GM12878 (cell line): ENCODE data around the gene RHNO1. TPM values are rescaled to one million over a fixed set of nuclear protein-coding genes. Genes with fewer than 3 reads are reported as not detected.

Experiments
- ATAC-seq: fragments of 200-7000 bp; cut with Tn5 transposase; 3 replicates; pipeline ENCODE4 v1.9.1; 2020; ENCODE audit warnings: mild to moderate bottlenecking, moderate library complexity
- BruUV-seq: library from RNA; stranded (reverse); fragments of 400-500 nt; replicated peaks from 2 replicates; lab custom pipeline; 2021; lab: Mats Ljungman, UMichigan
- CTCF ChIA-PET: fragments of 300-600 bp; sonication (Branson Sonifier 250); formaldehyde crosslinking; extraction: SDS; loops from one replicate; lab custom pipeline; 2021; ENCODE audit warnings: inconsistent platforms; lab: Yijun Ruan, JAX
- POLR2A ChIA-PET: fragments of 350-600 bp; formaldehyde crosslinking; extraction: SDS; loops from one replicate; lab custom pipeline; 2021; ENCODE audit warnings: inconsistent platforms; lab: Charles Lee
- RAD21 ChIA-PET: fragments of 300-600 bp; sonication (Branson Sonifier 250); formaldehyde crosslinking; loops from one replicate; lab custom pipeline; 2023; ENCODE audit warnings: antibody characterized with exemption; ENCODE audit not compliant: unreplicated experiment; lab: Charles Lee
- SMC1A ChIA-PET: fragments of 300-600 bp; sonication (Branson Sonifier 250); formaldehyde crosslinking; loops from one replicate; lab custom pipeline; 2023; ENCODE audit not compliant: unreplicated experiment, uncharacterized antibody; lab: Charles Lee
- DNase-seq: peaks from one replicate; pipeline ENCODE4 v3.0.0-alpha.2; 2011; ENCODE audit warnings: low read depth, low spot score
- FAIRE-seq: peaks from 3 replicates; lab custom pipeline; 2011; peaks lifted over from hg19 to GRCh38; lab: Jason Lieb, UNC
- H2AFZ ChIP-seq: 2 replicates; pipeline ENCODE4 v1.6.0; 2011; ENCODE audit warnings: low read depth, low read length, control low read depth; ENCODE audit not compliant: control insufficient read depth
- H3K27ac ChIP-seq: 2 replicates; pipeline ENCODE4 v1.5.1; 2011; ENCODE audit warnings: control low read depth; ENCODE audit not compliant: control insufficient read depth, insufficient read depth
- H3K27me3 ChIP-seq, 2 experiments: replicated peaks in 1 of 2; 2 replicates each; pipeline versions ENCODE4 v1.6.0 to v1.6.1; 2011; ENCODE audit warnings: low read length in 1 of 2; ENCODE audit not compliant: control insufficient read depth in 2 of 2, insufficient read depth in 2 of 2
- H3K36me3 ChIP-seq, 2 experiments: 2 replicates each; pipeline ENCODE4 v1.5.1; 2011; ENCODE audit warnings: low read length in 1 of 2; ENCODE audit not compliant: control insufficient read depth in 2 of 2, insufficient read depth in 2 of 2
- H3K4me1 ChIP-seq: 2 replicates; pipeline ENCODE4 v1.6.1; 2011; ENCODE audit warnings: mild to moderate bottlenecking, low read length, moderate library complexity, mixed read lengths; ENCODE audit not compliant: control insufficient read depth, insufficient read depth
- H3K4me2 ChIP-seq: 2 replicates; pipeline ENCODE4 v1.6.0; 2011; ENCODE audit warnings: control low read depth; ENCODE audit not compliant: control insufficient read depth, insufficient read depth
- H3K4me3 ChIP-seq: fragments of 200-600 bp; sonication (generic); 2 replicates; pipeline ENCODE4 v1.5.1; 2016
- H3K79me2 ChIP-seq: 2 replicates; pipeline ENCODE4 v1.6.0; 2011; ENCODE audit warnings: low read length; ENCODE audit not compliant: control insufficient read depth, insufficient read depth
- H3K9ac ChIP-seq: 2 replicates; pipeline ENCODE4 v1.8.0; 2011; ENCODE audit warnings: low read length, control low read depth, mixed read lengths; ENCODE audit not compliant: control insufficient read depth, insufficient read depth
- H3K9me3 ChIP-seq: replicated peaks from 3 replicates; pipeline ENCODE4 v1.5.1; 2011; ENCODE audit warnings: mild to moderate bottlenecking, low read length; ENCODE audit not compliant: control insufficient read depth, insufficient read depth
- H4K20me1 ChIP-seq: 2 replicates; pipeline ENCODE4 v1.6.0; 2011; ENCODE audit not compliant: control insufficient read depth, insufficient read depth
- ATF7 ChIP-seq: fragments of 450-650 bp; IDR thresholded peaks from 2 replicates; pipeline ENCODE4 v1.6.1; 2016; ENCODE audit warnings: low read depth, mild to moderate bottlenecking
- CBX5 ChIP-seq: sonication (generic); IDR thresholded peaks from 2 replicates; pipeline ENCODE4 v1.6.1; 2016; ENCODE audit warnings: low read depth, moderate library complexity, mild to moderate bottlenecking, inconsistent platforms
- IKZF1 ChIP-seq: fragments of 450-650 bp; conservative IDR thresholded peaks from 2 replicates; pipeline ENCODE4 v1.6.1; 2017; ENCODE audit warnings: antibody characterized with exemption, mild to moderate bottlenecking
- POLR2A ChIP-seq: IDR thresholded peaks from 2 replicates; pipeline ENCODE4 v1.6.1; 2011; ENCODE audit warnings: low read depth, mild to moderate bottlenecking, low read length
- WRNIP1 ChIP-seq: IDR thresholded peaks from 2 replicates; pipeline ENCODE4 v1.6.1; 2011; ENCODE audit warnings: low read depth, low read length, improper control_type of control experiment, borderline replicate concordance
- WGBS: methylation state at CpG from one replicate; pipeline ENCODE4 v1.1.6; 2016; ENCODE audit warnings: low lambda C conversion rate; ENCODE audit not compliant: insufficient replicate concordance, insufficient coverage; ENCODE audit errors: missing lambda C conversion rate; 5-methylcytosine and 5-hydroxymethylcytosine counted together
- in situ Hi-C: fragments of 300-500 bp; cut with MboI; formaldehyde crosslinking; loops from 9 replicates; pipeline ENCODE4 v1.14.3; 2018; ENCODE audit warnings: mixed read lengths
- intact Hi-C: fragments of 100-400 bp; cut with micrococcal nuclease; formaldehyde crosslinking; loops from one replicate; pipeline ENCODE4 v1.14.2; 2022; ENCODE audit not compliant: unreplicated experiment
- polyA plus RNA-seq, 11 experiments: library from polyadenylated mRNA; depleted of rRNA in 4 of 11; unstranded in 6 of 11; stranded (reverse) in 5 of 11; fragments of >200 nt; fragmentation: Nextera tagmentation in 4 of 11; fragmentation: Illumina TruSeq in 1 of 11; extraction: Ambion mirVana in 4 of 11; extraction: Trizol in 1 of 11; gene quantifications; 1 replicate in 1 of 11; 2 replicates in 10 of 11; pipeline versions ENCODE4 v1.2.1 to v1.2.3, GENCODE V29; 2011 to 2016; ENCODE audit warnings: inconsistent platforms in 2 of 11, missing spikeins in 2 of 11, low read depth in 1 of 11
- total RNA-seq, 4 experiments: library from RNA; depleted of rRNA in 3 of 4; stranded (reverse); fragments of >200 nt in 3 of 4; fragmentation: Illumina TruSeq in 1 of 4; extraction: Trizol in 1 of 4; gene quantifications; 2 replicates each; pipeline versions ENCODE4 v1.2.1 to v1.2.3, GENCODE V29; 2013 to 2021
- TF ChIP-seq, protein P1 (sequence below): fragments of 450-650 bp; IDR thresholded peaks from 2 replicates; pipeline ENCODE4 v1.6.1; 2016; ENCODE audit warnings: mild to moderate bottlenecking
- TF ChIP-seq, protein P2 (sequence below): IDR thresholded peaks from 2 replicates; pipeline ENCODE4 v1.6.1; 2012; ENCODE audit warnings: low read depth, low read length, improper control_type of control experiment

RHNO1 gene
- total and polyA plus RNA-seq, 10 of the 15 experiments (the other 5 are each of a cell fraction or from before 2014, with no cell fraction given): 27.9 to 91.6 (median 49.3) TPM

DNA sequence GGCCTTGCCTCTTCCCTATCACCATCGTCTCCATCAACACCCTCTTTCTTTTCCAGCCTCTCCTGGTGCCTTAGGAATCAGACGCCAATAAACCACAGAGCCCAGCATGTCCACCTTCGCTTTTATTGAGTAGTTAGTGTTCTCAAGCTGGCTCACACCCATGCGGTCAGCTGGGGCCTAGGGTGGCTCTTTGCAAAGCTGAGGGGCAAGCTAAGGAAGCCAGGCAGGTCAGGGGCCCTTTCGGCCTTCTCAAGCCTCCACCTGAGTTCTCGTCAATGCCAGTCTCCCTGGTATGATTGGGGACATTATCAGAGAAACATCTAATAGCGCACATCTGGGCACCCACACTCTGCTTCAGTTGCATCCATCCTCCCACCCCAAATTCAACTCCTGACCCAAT, 19.4 kb upstream of the RHNO1 start:
- Histone ChIP-seq H4K20me1 (no peaks in the 10 kb centered on the region), H3K79me2 (no peaks in the 10 kb centered on the region), H3K4me1 (no peaks in the 10 kb centered on the region), H3K4me3 (no peak overlapping the region), H3K9me3 (no peaks in the 10 kb centered on the region), H3K4me2 (no peak overlapping the region), H3K27ac (no peak overlapping the region), H3K9ac (no peak overlapping the region), H2AFZ (no peak overlapping the region)
- WGBS: 76% methylated on average over 7 of the region's 7 CpGs
- BruUV-seq: no TSS peak
- DNase-seq (no peak), ATAC-seq (no peak), FAIRE-seq (no peak)
- SMC1A ChIA-PET: interaction anchor here (1.6 kb wide), 1 partner anchor 17 kb away, joined by 3 read pairs; no protein-coding TSS in a partner anchor
- TF ChIP-seq CBX5 (no peak), ATF7 (no peak), WRNIP1 (no peak), POLR2A (peak; percentile 27; the same call in 1 of the 2 replicates), IKZF1 (no peak)
- TF ChIP-seq, protein P1, sequence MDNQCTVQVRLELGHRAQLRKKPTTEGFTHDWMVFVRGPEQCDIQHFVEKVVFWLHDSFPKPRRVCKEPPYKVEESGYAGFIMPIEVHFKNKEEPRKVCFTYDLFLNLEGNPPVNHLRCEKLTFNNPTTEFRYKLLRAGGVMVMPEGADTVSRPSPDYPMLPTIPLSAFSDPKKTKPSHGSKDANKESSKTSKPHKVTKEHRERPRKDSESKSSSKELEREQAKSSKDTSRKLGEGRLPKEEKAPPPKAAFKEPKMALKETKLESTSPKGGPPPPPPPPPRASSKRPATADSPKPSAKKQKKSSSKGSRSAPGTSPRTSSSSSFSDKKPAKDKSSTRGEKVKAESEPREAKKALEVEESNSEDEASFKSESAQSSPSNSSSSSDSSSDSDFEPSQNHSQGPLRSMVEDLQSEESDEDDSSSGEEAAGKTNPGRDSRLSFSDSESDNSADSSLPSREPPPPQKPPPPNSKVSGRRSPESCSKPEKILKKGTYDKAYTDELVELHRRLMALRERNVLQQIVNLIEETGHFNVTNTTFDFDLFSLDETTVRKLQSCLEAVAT: no peak
- TF ChIP-seq, protein P2, sequence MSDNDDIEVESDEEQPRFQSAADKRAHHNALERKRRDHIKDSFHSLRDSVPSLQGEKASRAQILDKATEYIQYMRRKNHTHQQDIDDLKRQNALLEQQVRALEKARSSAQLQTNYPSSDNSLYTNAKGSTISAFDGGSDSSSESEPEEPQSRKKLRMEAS: no peak
- TF ChIP-seq, all 136 proteins: peak for 1
- Histone ChIP-seq H3K36me3 (peaks cover 11% of the 10 kb centered on the region in 2 experiments; a peak in 3 of 4 replicates), H3K27me3 (no peaks in the 10 kb centered on the region)
- POLR2A ChIA-PET: no interaction called here
- CTCF ChIA-PET: interaction anchor here (0.6 to 1.6 kb wide), 2 partner anchors 12 to 39 kb away, joined by 3 to 4 read pairs; no protein-coding TSS in a partner anchor
- in situ Hi-C loops (no loop called here), intact Hi-C loops (no loop called here)
- RAD21 ChIA-PET: no interaction called here
